Endothelial cell of umbilical vein (primary cell): ENCODE results near the gene CPSF3.

ENCODE experiments used
- CTCF ChIP-seq, 2 donors: IDR thresholded peaks; 1 replicate in 1 of 2; 2 replicates in 1 of 2; pipeline ENCODE4 v1.5.1; 2011; ENCODE audit warnings: low read length in 2 of 2, mild to moderate bottlenecking in 2 of 2, moderate library complexity in 2 of 2, control low read depth in 1 of 2, inconsistent platforms in 1 of 2, low read depth in 1 of 2; ENCODE audit not compliant: insufficient read depth in 1 of 2; ENCODE audit errors: extremely low read depth in 1 of 2
- EZH2 ChIP-seq: IDR thresholded peaks from 2 replicates; pipeline ENCODE4 v1.6.1; 2012; ENCODE audit warnings: borderline replicate concordance, low read depth, mild to moderate bottlenecking, moderate library complexity, low read length, inconsistent platforms; ENCODE audit not compliant: severe bottlenecking
- GATA2 ChIP-seq: IDR thresholded peaks from 2 replicates; pipeline ENCODE4 v1.7.0; 2011; ENCODE audit warnings: low read depth, mild to moderate bottlenecking, moderate library complexity, mixed read lengths, low read length; ENCODE audit not compliant: insufficient read length, insufficient read depth
- JUN ChIP-seq: IDR thresholded peaks from 2 replicates; pipeline ENCODE4 v1.6.1; 2011; ENCODE audit warnings: borderline replicate concordance, low read depth; ENCODE audit not compliant: insufficient read length, insufficient read depth
- MYC ChIP-seq: IDR thresholded peaks from one replicate; pipeline ENCODE4 v1.6.1; 2011; ENCODE audit warnings: mild to moderate bottlenecking, low read depth, low read length
- POLR2A ChIP-seq: IDR thresholded peaks from 2 replicates; pipeline ENCODE4 v1.6.1; 2012; ENCODE audit warnings: low read depth, mild to moderate bottlenecking, control low read depth, low read length
- POLR2AphosphoS5 ChIP-seq: IDR thresholded peaks from 2 replicates; pipeline ENCODE4 v1.6.1; 2012; ENCODE audit warnings: low read depth, mild to moderate bottlenecking, control low read depth, low read length, moderate library complexity; ENCODE audit not compliant: insufficient read depth
- TF ChIP-seq, protein P1 (sequence below): IDR thresholded peaks from 2 replicates; pipeline ENCODE4 v1.6.1; 2011; ENCODE audit not compliant: insufficient read depth, insufficient read length

- TF ChIP-seq POLR2A, result no peak
- no peak for TF ChIP-seq CTCF (IDR thresholded peaks at IDR 0.05; ENCODE audit: extremely low read depth in 1 of 2, insufficient read depth in 1 of 2, low read depth in 1 of 2, low read length in 2 of 2)
- no peak for TF ChIP-seq JUN
- TF ChIP-seq, protein P1, sequence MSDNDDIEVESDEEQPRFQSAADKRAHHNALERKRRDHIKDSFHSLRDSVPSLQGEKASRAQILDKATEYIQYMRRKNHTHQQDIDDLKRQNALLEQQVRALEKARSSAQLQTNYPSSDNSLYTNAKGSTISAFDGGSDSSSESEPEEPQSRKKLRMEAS, result no peak
- TF ChIP-seq POLR2AphosphoS5, result no peak
- TF ChIP-seq EZH2, result no peak
- no peak for TF ChIP-seq GATA2
- TF ChIP-seq MYC, result no peak
Measured at GRCh38 chr2:9492927-9493326, 69.5 kb downstream of the CPSF3 start.
